Activated naive CD4-positive, alpha-beta T cell treated with anti-CD3 and anti-CD28 coated beads, Interleukin-2, amount 50 U/mL, for 24 hours (primary cell): ENCODE data around the gene HPCAL1.
"Not testable (repeated sequence)": the region's sequence is repeated elsewhere in the genome, so short reads cannot be mapped to it uniquely, and the experiment has no call there.

Experiments used
- H3K27ac Mint-ChIP-seq: one replicate; pipeline ENCODE4 v1.8.0; 2021; ENCODE audit warnings: mild to moderate bottlenecking, mixed read lengths
- H3K27me3 Mint-ChIP-seq: one replicate; pipeline ENCODE4 v1.8.0; 2021; ENCODE audit warnings: mixed read lengths
- H3K36me3 Mint-ChIP-seq: one replicate; pipeline ENCODE4 v1.8.0; 2021; ENCODE audit warnings: mixed read lengths
- H3K4me1 Mint-ChIP-seq: one replicate; pipeline ENCODE4 v1.8.0; 2021; ENCODE audit warnings: mixed read lengths
- H3K4me3 Mint-ChIP-seq: one replicate; pipeline ENCODE4 v1.8.0; 2021; ENCODE audit warnings: mild to moderate bottlenecking, mixed read lengths
- H3K9me3 Mint-ChIP-seq: one replicate; pipeline ENCODE4 v1.8.0; 2021; ENCODE audit warnings: mixed read lengths

The HPCAL1 gene

GRCh38 chr2:10457195-10457594, 154.5 kb downstream of the HPCAL1 start:
- H3K36me3 Mint-ChIP-seq, result not testable (repeated sequence)

GRCh38 chr2:10457846-10458598, 155.3 kb downstream of the HPCAL1 start:
- no peak overlapping the region for H3K4me3 Mint-ChIP-seq
- no peaks in the 10 kb centered on the region for H3K9me3 Mint-ChIP-seq
- H3K36me3 Mint-ChIP-seq, result no peaks in the 10 kb centered on the region
- H3K4me1 Mint-ChIP-seq, result no peaks in the 10 kb centered on the region
- H3K27me3 Mint-ChIP-seq, result peaks cover 3% of the 10 kb centered on the region
- no peak overlapping the region for H3K27ac Mint-ChIP-seq

More at GRCh38 chr2:10457195-10457594, 154.5 kb downstream of the HPCAL1 start:
- not testable (repeated sequence) for H3K4me3 Mint-ChIP-seq, H3K27ac Mint-ChIP-seq, H3K9me3 Mint-ChIP-seq, H3K27me3 Mint-ChIP-seq, H3K4me1 Mint-ChIP-seq

GRCh38 chr2:10460366-10460796, 157.7 kb downstream of the HPCAL1 start:
- Mint-ChIP-seq H3K36me3 (no peaks in the 10 kb centered on the region), H3K27me3 (peaks cover 3% of the 10 kb centered on the region), H3K4me3 (no peak overlapping the region), H3K4me1 (no peaks in the 10 kb centered on the region), H3K9me3 (no peaks in the 10 kb centered on the region), H3K27ac (no peak overlapping the region)

- H3K27me3 Mint-ChIP-seq, result peaks cover 3% of the 10 kb centered on the region
- H3K4me3 Mint-ChIP-seq, result no peak overlapping the region
- no peaks in the 10 kb centered on the region for H3K4me1 Mint-ChIP-seq
- no peak overlapping the region for H3K27ac Mint-ChIP-seq
- no peaks in the 10 kb centered on the region for H3K36me3 Mint-ChIP-seq
- no peaks in the 10 kb centered on the region for H3K9me3 Mint-ChIP-seq
These were observed 159.7 kb downstream of the HPCAL1 start for GRCh38 chr2:10462178-10463083.

GRCh38 chr2:10465910-10466309, 163.2 kb downstream of the HPCAL1 start:
- Mint-ChIP-seq H3K4me1 (no peaks in the 10 kb centered on the region), H3K9me3 (no peaks in the 10 kb centered on the region), H3K4me3 (no peak overlapping the region), H3K27ac (no peak overlapping the region), H3K27me3 (peaks cover 1% of the 10 kb centered on the region), H3K36me3 (no peaks in the 10 kb centered on the region)

- Mint-ChIP-seq H3K27ac (no peak overlapping the region), H3K27me3 (peaks cover under 1% of the 10 kb centered on the region), H3K4me3 (no peak overlapping the region), H3K9me3 (no peaks in the 10 kb centered on the region), H3K4me1 (no peaks in the 10 kb centered on the region), H3K36me3 (no peaks in the 10 kb centered on the region)
These were observed 164.1 kb downstream of the HPCAL1 start for GRCh38 chr2:10466801-10467200.

- Mint-ChIP-seq H3K9me3 (no peaks in the 10 kb centered on the region), H3K27me3 (no peaks in the 10 kb centered on the region), H3K4me3 (no peak overlapping the region), H3K36me3 (no peaks in the 10 kb centered on the region), H3K4me1 (no peaks in the 10 kb centered on the region), H3K27ac (no peak overlapping the region)
These were observed 164.7 kb downstream of the HPCAL1 start for GRCh38 chr2:10467401-10467800.

- no peaks in the 10 kb centered on the region for H3K36me3 Mint-ChIP-seq
- H3K27ac Mint-ChIP-seq, result no peak overlapping the region
- no peaks in the 10 kb centered on the region for H3K27me3 Mint-ChIP-seq
- H3K9me3 Mint-ChIP-seq, result no peaks in the 10 kb centered on the region
- H3K4me3 Mint-ChIP-seq, result no peak overlapping the region
- H3K4me1 Mint-ChIP-seq, result no peaks in the 10 kb centered on the region
These were observed 166.6 kb downstream of the HPCAL1 start for GRCh38 chr2:10469301-10469700.

- Mint-ChIP-seq H3K27ac (no peak overlapping the region), H3K27me3 (no peaks in the 10 kb centered on the region), H3K4me3 (no peak overlapping the region), H3K4me1 (no peaks in the 10 kb centered on the region), H3K36me3 (no peaks in the 10 kb centered on the region), H3K9me3 (no peaks in the 10 kb centered on the region)
These were observed 167.4 kb downstream of the HPCAL1 start for GRCh38 chr2:10469955-10470608.

- Mint-ChIP-seq H3K27me3 (no peaks in the 10 kb centered on the region), H3K36me3 (no peaks in the 10 kb centered on the region), H3K9me3 (no peaks in the 10 kb centered on the region), H3K4me1 (no peaks in the 10 kb centered on the region), H3K4me3 (no peak overlapping the region), H3K27ac (no peak overlapping the region)
These were observed 168.4 kb downstream of the HPCAL1 start for GRCh38 chr2:10471046-10471571.

GRCh38 chr2:10471955-10472354, 169.3 kb downstream of the HPCAL1 start:
- no peaks in the 10 kb centered on the region for H3K9me3 Mint-ChIP-seq
- no peaks in the 10 kb centered on the region for H3K27me3 Mint-ChIP-seq
- no peaks in the 10 kb centered on the region for H3K4me1 Mint-ChIP-seq

GRCh38 chr2:10473121-10473756, 170.5 kb downstream of the HPCAL1 start:
- Mint-ChIP-seq H3K9me3 (no peaks in the 10 kb centered on the region), H3K36me3 (no peaks in the 10 kb centered on the region), H3K4me1 (no peaks in the 10 kb centered on the region), H3K27ac (no peak overlapping the region), H3K4me3 (no peak overlapping the region), H3K27me3 (no peaks in the 10 kb centered on the region)

More at GRCh38 chr2:10471955-10472354, 169.3 kb downstream of the HPCAL1 start:
- H3K27ac Mint-ChIP-seq, result no peak overlapping the region
- H3K4me3 Mint-ChIP-seq, result no peak overlapping the region
- no peaks in the 10 kb centered on the region for H3K36me3 Mint-ChIP-seq

GRCh38 chr2:10475221-10475722, 172.6 kb downstream of the HPCAL1 start:
- Mint-ChIP-seq H3K36me3 (no peaks in the 10 kb centered on the region), H3K27me3 (no peaks in the 10 kb centered on the region), H3K27ac (no peak overlapping the region), H3K4me1 (no peaks in the 10 kb centered on the region), H3K9me3 (no peaks in the 10 kb centered on the region), H3K4me3 (no peak overlapping the region)

- Mint-ChIP-seq H3K4me1 (no peaks in the 10 kb centered on the region), H3K36me3 (no peaks in the 10 kb centered on the region), H3K27ac (no peak overlapping the region), H3K9me3 (no peaks in the 10 kb centered on the region), H3K27me3 (no peaks in the 10 kb centered on the region), H3K4me3 (no peak overlapping the region)
These were observed 173.3 kb downstream of the HPCAL1 start for GRCh38 chr2:10475811-10476660.
